Subcutaneous adipose tissue (tissue), 4 donors: Measurements from ENCODE around the gene CPNE4. TPM values are rescaled to one million over a fixed set of nuclear protein-coding genes. Genes with fewer than 3 reads are reported as not detected.

ENCODE experiments used
- CTCF ChIP-seq: fragments of 450-650 bp; IDR thresholded peaks from one replicate; pipeline ENCODE4 v1.5.1; 2016; ENCODE audit warnings: low read depth, mild to moderate bottlenecking, control low read depth, antibody characterized with exemption, moderate library complexity
- total RNA-seq, 4 donors: library from RNA; depleted of rRNA; stranded (reverse); fragments of >200 nt; gene quantifications; one replicate each; pipeline ENCODE4 v1.1.0, GENCODE V29; 2016

The CPNE4 gene
- total RNA-seq, 4 donors from 2014 or later: not detected

DNA sequence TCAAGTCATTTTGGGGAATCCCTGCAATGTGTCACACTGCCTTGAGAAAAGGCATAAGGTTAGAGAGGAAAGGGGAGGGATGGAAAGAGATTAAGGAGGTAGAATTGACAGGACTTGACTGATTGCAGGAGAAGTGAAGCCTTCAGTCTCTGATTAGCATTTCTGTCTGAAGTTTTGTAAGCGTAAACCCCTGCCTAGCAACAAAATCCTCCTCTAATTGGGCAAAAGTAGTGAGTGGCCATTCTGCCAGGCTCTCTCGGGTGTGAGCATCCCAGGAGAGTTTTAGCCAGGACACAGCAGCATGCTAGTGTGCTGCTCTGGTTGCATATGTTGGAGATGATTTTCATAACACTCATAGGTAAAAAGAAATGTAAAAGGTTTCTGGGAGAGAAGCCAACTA is 415.0 kb downstream of the CPNE4 start:
- TF ChIP-seq CTCF: no peak

- no peak for TF ChIP-seq CTCF
Measured at GRCh38 chr3:131616719-131617118, 418.1 kb downstream of the CPNE4 start.

GRCh38 chr3:131612745-131613144 is 422.1 kb downstream of the CPNE4 start:
- TF ChIP-seq CTCF: no peak

DNA sequence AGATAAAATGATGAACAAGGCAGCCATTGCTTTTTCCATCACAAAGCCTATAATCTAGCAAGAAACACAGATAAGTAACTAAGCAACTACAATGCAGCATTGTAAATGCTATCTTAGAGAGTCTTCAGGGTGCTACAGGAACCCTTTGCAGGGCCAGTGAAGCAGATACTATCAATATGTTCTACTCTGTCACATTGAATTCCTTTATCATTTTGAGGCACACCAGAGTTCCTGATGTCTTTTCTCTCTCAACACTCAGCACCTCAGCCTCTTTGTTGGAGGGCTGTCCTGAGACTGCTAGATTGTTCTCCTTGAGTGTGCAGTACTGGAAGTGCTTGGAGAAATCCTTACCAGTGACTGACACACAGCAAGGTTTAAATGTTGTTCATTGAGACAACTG is 424.6 kb downstream of the CPNE4 start:
- no peak for TF ChIP-seq CTCF

DNA sequence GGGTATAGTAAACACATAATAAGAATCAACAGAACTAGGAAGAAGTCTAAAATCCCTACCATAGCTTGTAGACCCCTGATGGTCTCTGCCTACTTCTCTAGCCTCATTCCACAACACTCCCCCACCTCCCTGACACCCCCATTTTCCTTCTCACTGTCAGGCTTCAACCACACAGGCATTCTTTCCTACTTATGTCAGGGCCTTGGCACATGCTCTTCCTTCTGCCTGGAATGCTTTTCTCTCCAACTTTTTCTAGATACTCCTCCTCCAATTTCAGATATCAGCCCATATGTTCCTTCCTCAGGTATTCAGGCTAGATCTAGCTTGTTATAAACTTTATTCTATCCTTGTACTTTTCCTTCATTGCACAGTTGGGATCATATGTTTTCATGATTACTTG is 426.1 kb downstream of the CPNE4 start:
- no peak for TF ChIP-seq CTCF

DNA sequence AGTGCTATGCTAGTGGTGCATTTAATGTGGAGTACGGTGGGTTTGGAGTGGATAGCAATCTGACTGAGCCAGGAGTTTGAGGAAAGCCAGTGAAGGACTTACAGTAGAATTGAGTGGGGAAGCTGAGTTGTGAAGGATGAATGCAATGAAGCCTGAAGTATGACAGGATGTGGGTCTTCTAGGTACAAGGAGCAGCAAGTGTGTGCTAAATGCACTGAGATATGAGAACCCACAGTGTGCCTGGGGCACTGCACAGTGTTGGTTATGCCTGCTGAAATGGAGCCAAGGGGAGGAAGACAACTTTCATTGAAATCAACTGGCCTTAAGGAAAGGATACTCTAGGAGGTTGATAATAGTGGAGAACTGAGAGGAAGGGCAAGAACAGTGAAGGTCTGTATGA is 426.5 kb downstream of the CPNE4 start:
- TF ChIP-seq CTCF: no peak

DNA sequence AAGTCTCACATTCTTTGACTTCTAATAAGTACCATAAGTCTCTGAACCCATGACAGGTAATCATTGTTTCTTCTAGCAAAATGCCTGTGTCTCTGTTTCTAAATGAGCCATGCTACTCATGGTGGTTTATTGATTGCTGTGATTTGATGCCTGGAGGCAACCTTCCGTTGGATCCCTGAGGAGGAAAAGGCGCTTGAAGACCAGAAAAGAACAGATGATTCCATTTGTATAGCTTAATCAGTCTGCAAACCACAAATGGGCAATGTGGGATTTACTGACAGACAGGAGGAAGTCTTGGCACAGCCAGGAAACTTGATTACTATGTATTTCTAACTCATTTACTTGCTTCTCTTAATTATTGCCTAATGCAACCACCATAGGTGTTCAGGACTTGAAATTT is 428.9 kb downstream of the CPNE4 start:
- TF ChIP-seq CTCF: no peak
